Activated CD8-positive, alpha-beta memory T cell treated with anti-CD3 and anti-CD28 coated beads for 4 hours (primary cell): ENCODE results near the gene CDC16.
"Not testable (repeated sequence)": the region's sequence is repeated elsewhere in the genome, so short reads cannot be mapped to it uniquely, and the experiment has no call there.

Source experiments
- DNase-seq, 2 donors: peaks; one replicate each; pipeline ENCODE4 v3.0.0-alpha.2; 2020; ENCODE audit warnings: low read depth in 2 of 2

CDC16 gene

GRCh38 chr13:114264313-114264712, 29.6 kb downstream of the CDC16 start:
- not testable (repeated sequence) for DNase-seq

- DNase-seq = no peak
Observed at GRCh38 chr13:114264886-114265611, 30.4 kb downstream of the CDC16 start.

GRCh38 chr13:114266241-114266640, 31.5 kb downstream of the CDC16 start:
- no peak for DNase-seq

- no peak for DNase-seq
Observed at GRCh38 chr13:114268344-114269280, 33.9 kb downstream of the CDC16 start.

GRCh38 chr13:114269281-114269770, 34.6 kb downstream of the CDC16 start:
- DNase-seq = no peak

GRCh38 chr13:114272977-114273376, 38.3 kb downstream of the CDC16 start:
- no peak for DNase-seq

GRCh38 chr13:114275304-114275703, 40.6 kb downstream of the CDC16 start:
- DNase-seq = no peak

- DNase-seq = no peak
Observed at GRCh38 chr13:114279146-114279545, 44.4 kb downstream of the CDC16 start.

GRCh38 chr13:114279758-114280355, 45.2 kb downstream of the CDC16 start:
- no peak for DNase-seq

- DNase-seq = peak; percentile 70 to 82
Observed at GRCh38 chr13:114281351-114282040, 46.8 kb downstream of the CDC16 start, which contains the start of gene UPF3A. TSS of gene UPF3A (plus strand) at chr13:114281601. CDS start at chr13:114281640, 39 bp downstream.

GRCh38 chr13:114282041-114282670, 47.5 kb downstream of the CDC16 start:
- DNase-seq = peak; percentile 36 to 47

- DNase-seq = no peak
Observed at GRCh38 chr13:114283576-114283975, 48.9 kb downstream of the CDC16 start.

GRCh38 chr13:114284680-114285079, 50.0 kb downstream of the CDC16 start:
- DNase-seq = no peak

GRCh38 chr13:114285166-114285808, 50.6 kb downstream of the CDC16 start:
- DNase-seq = no peak

GRCh38 chr13:114286808-114287207, 52.1 kb downstream of the CDC16 start:
- no peak for DNase-seq

GRCh38 chr13:114288157-114288591, 53.5 kb downstream of the CDC16 start:
- no peak for DNase-seq

GRCh38 chr13:114296448-114296847, 61.8 kb downstream of the CDC16 start:
- no peak for DNase-seq

GRCh38 chr13:114296902-114297301, 62.2 kb downstream of the CDC16 start:
- DNase-seq = no peak

GRCh38 chr13:114298866-114299265, 64.2 kb downstream of the CDC16 start:
- DNase-seq = no peak

GRCh38 chr13:114299604-114300305, 65.1 kb downstream of the CDC16 start:
- no peak for DNase-seq
